PC-9 (cell line): ENCODE results near the gene CYTH3.

ENCODE experiments used
- EZH2 ChIP-seq: fragments of 200-600 bp; sonication (generic); IDR thresholded peaks from 2 replicates; pipeline ENCODE4 v1.8.0; 2017; ENCODE audit warnings: antibody characterized with exemption, low read depth
- TF ChIP-seq, protein P1 (sequence below): fragments of 200-600 bp; sonication (generic); conservative IDR thresholded peaks from 2 replicates; pipeline ENCODE4 v1.6.1; 2017; ENCODE audit warnings: mixed run types, antibody characterized with exemption, mild to moderate bottlenecking, moderate library complexity

DNA sequence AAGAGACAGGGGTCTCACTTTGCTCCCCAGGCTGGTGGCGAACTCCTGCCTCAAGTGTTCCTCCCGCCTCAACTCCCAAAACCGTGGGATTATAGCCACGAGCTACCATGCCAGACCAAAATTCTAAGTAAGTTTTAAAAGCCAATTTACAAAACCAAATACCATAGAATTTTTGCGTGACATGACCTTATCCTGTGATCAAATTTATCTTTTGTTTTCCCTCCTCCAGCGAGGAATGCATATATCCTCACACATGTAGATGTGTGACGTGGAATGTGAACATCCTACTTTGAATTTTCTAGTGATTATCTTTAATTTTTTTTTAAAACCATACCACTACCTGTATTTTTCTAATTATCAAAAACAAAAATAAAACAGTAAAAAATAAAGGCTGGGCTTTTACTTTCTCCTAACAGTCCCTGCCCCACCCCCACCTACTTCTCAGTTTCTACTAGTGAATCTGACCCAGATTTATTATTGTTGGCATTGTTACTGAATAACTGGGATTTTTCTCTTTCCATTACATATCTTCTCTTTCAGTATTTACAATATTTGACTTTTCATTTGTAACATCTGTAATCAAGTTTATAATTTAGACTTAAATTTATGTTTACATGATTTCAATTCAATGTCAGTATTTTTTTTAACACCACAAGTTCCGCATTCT, 26.0 kb downstream of the CYTH3 start:
- TF ChIP-seq, protein P1, sequence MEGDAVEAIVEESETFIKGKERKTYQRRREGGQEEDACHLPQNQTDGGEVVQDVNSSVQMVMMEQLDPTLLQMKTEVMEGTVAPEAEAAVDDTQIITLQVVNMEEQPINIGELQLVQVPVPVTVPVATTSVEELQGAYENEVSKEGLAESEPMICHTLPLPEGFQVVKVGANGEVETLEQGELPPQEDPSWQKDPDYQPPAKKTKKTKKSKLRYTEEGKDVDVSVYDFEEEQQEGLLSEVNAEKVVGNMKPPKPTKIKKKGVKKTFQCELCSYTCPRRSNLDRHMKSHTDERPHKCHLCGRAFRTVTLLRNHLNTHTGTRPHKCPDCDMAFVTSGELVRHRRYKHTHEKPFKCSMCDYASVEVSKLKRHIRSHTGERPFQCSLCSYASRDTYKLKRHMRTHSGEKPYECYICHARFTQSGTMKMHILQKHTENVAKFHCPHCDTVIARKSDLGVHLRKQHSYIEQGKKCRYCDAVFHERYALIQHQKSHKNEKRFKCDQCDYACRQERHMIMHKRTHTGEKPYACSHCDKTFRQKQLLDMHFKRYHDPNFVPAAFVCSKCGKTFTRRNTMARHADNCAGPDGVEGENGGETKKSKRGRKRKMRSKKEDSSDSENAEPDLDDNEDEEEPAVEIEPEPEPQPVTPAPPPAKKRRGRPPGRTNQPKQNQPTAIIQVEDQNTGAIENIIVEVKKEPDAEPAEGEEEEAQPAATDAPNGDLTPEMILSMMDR, result no peak
- no peak for TF ChIP-seq EZH2
